Activated naive CD8-positive, alpha-beta T cell (primary cell): ENCODE results near the gene ZNF521.

Experiments
- H3K27ac Mint-ChIP-seq: one replicate; pipeline ENCODE4 v1.8.0; 2021; ENCODE audit warnings: mixed read lengths
- H3K27me3 Mint-ChIP-seq: one replicate; pipeline ENCODE4 v1.8.0; 2021; ENCODE audit warnings: mixed read lengths
- H3K36me3 Mint-ChIP-seq: one replicate; pipeline ENCODE4 v1.8.0; 2021; ENCODE audit warnings: mixed read lengths
- H3K4me1 Mint-ChIP-seq: one replicate; pipeline ENCODE4 v1.8.0; 2021; ENCODE audit warnings: low read depth, mixed read lengths
- H3K4me3 Mint-ChIP-seq: one replicate; pipeline ENCODE4 v1.8.0; 2021; ENCODE audit warnings: mild to moderate bottlenecking, mixed read lengths
- H3K9me3 Mint-ChIP-seq: one replicate; pipeline ENCODE4 v1.8.0; 2021; ENCODE audit warnings: low read depth, mixed read lengths

Gene ZNF521

GRCh38 chr18:25262920-25263319 lies 89.0 kb downstream of the ZNF521 start:
- Mint-ChIP-seq H3K27me3 (peaks cover 6% of the 10 kb centered on the region), H3K9me3 (no peaks in the 10 kb centered on the region), H3K4me1 (no peaks in the 10 kb centered on the region), H3K36me3 (no peaks in the 10 kb centered on the region), H3K4me3 (no peak overlapping the region), H3K27ac (no peak overlapping the region)

DNA sequence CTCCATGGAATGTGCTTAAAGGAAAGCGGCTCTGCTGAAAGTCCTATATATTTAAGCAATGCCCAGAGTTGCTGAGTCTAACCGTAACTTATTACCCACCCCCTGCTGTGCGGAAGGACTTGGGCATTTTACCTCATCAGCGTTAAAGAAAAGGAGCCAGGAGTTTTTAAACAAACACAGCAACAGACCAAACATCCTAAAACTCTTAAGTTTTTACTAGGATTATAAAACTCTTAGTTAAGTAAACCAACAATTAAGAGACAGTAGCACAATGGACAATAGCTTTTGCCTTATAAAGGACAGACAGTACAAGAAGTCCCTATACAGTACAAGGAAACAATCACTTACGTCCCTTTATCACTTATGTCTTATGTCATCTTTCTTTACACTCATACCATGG lies 90.2 kb downstream of the ZNF521 start:
- H3K27me3 Mint-ChIP-seq = peaks cover 6% of the 10 kb centered on the region
- no peaks in the 10 kb centered on the region for H3K4me1 Mint-ChIP-seq
- H3K9me3 Mint-ChIP-seq = no peaks in the 10 kb centered on the region
- no peak overlapping the region for H3K4me3 Mint-ChIP-seq
- no peaks in the 10 kb centered on the region for H3K36me3 Mint-ChIP-seq
- no peak overlapping the region for H3K27ac Mint-ChIP-seq

DNA sequence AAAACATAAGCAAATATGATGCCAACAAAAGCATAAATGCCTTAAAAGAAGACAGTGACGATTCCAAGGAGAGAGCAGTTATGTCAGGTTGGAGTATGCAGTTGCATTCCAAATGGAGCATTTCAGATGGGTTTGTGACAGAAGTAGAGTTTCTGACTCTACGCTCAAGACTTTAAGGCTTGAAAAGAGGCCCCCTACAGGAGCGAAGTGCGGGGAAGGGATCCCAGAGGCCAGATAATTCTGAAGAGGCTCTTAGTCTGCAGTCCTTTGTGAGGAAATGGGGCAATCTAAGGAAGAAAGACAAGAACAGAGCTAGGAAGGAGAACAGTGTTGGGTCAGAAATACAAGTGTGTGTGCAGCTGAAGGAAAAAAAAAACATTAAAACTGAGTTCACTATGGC lies 95.5 kb downstream of the ZNF521 start:
- no peaks in the 10 kb centered on the region for H3K4me1 Mint-ChIP-seq
- H3K27me3 Mint-ChIP-seq = no peaks in the 10 kb centered on the region
- no peaks in the 10 kb centered on the region for H3K9me3 Mint-ChIP-seq
- H3K4me3 Mint-ChIP-seq = no peak overlapping the region
- no peaks in the 10 kb centered on the region for H3K36me3 Mint-ChIP-seq
- no peak overlapping the region for H3K27ac Mint-ChIP-seq

GRCh38 chr18:25253779-25254178 lies 98.2 kb downstream of the ZNF521 start:
- no peaks in the 10 kb centered on the region for H3K9me3 Mint-ChIP-seq
- no peaks in the 10 kb centered on the region for H3K36me3 Mint-ChIP-seq
- no peak overlapping the region for H3K27ac Mint-ChIP-seq
- no peaks in the 10 kb centered on the region for H3K27me3 Mint-ChIP-seq
- H3K4me3 Mint-ChIP-seq = no peak overlapping the region
- no peaks in the 10 kb centered on the region for H3K4me1 Mint-ChIP-seq

- H3K27me3 Mint-ChIP-seq = no peaks in the 10 kb centered on the region
- no peak overlapping the region for H3K27ac Mint-ChIP-seq
- no peak overlapping the region for H3K4me3 Mint-ChIP-seq
- no peaks in the 10 kb centered on the region for H3K36me3 Mint-ChIP-seq
- no peaks in the 10 kb centered on the region for H3K9me3 Mint-ChIP-seq
- H3K4me1 Mint-ChIP-seq = no peaks in the 10 kb centered on the region
Observed at GRCh38 chr18:25253136-25253535, 98.8 kb downstream of the ZNF521 start.

GRCh38 chr18:25251068-25251467 lies 100.9 kb downstream of the ZNF521 start:
- Mint-ChIP-seq H3K36me3 (no peaks in the 10 kb centered on the region), H3K9me3 (no peaks in the 10 kb centered on the region), H3K27me3 (no peaks in the 10 kb centered on the region), H3K4me3 (no peak overlapping the region), H3K4me1 (no peaks in the 10 kb centered on the region), H3K27ac (no peak overlapping the region)

GRCh38 chr18:25250474-25250851 lies 101.5 kb downstream of the ZNF521 start:
- no peaks in the 10 kb centered on the region for H3K4me1 Mint-ChIP-seq
- no peaks in the 10 kb centered on the region for H3K36me3 Mint-ChIP-seq
- no peak overlapping the region for H3K4me3 Mint-ChIP-seq
- H3K27me3 Mint-ChIP-seq = no peaks in the 10 kb centered on the region
- H3K27ac Mint-ChIP-seq = no peak overlapping the region
- H3K9me3 Mint-ChIP-seq = no peaks in the 10 kb centered on the region

- Mint-ChIP-seq H3K27me3 (no peaks in the 10 kb centered on the region), H3K4me1 (no peaks in the 10 kb centered on the region), H3K36me3 (no peaks in the 10 kb centered on the region), H3K4me3 (no peak overlapping the region), H3K27ac (no peak overlapping the region), H3K9me3 (no peaks in the 10 kb centered on the region)
Observed at GRCh38 chr18:25248755-25249154, 103.2 kb downstream of the ZNF521 start.

GRCh38 chr18:25247725-25248124 lies 104.2 kb downstream of the ZNF521 start:
- Mint-ChIP-seq H3K36me3 (no peaks in the 10 kb centered on the region), H3K4me3 (no peak overlapping the region), H3K27me3 (no peaks in the 10 kb centered on the region), H3K9me3 (no peaks in the 10 kb centered on the region), H3K4me1 (no peaks in the 10 kb centered on the region), H3K27ac (no peak overlapping the region)

GRCh38 chr18:25244924-25245698 lies 106.9 kb downstream of the ZNF521 start:
- Mint-ChIP-seq H3K27ac (no peak overlapping the region), H3K36me3 (no peaks in the 10 kb centered on the region), H3K4me3 (no peak overlapping the region), H3K9me3 (no peaks in the 10 kb centered on the region), H3K4me1 (no peaks in the 10 kb centered on the region), H3K27me3 (no peaks in the 10 kb centered on the region)

DNA sequence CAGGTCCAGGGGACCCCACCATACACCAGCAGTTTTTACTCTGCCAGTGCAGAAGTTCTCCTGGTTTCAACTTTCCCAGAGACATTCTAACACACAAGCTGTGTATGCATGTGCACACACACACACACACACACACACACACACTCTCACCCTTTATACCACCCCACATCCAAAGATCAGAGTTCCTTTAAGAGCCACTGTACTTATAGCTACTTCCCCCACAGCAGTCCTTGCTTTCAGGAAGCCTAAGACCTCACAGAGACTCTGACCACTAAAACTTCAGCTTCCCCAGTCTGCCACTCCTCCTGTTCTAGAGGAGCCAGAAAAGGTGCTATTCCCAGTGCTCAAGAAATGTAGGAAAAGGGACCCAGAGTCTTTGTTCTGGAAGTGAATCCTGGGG lies 107.8 kb downstream of the ZNF521 start:
- H3K9me3 Mint-ChIP-seq = no peaks in the 10 kb centered on the region
- H3K4me1 Mint-ChIP-seq = no peaks in the 10 kb centered on the region
- H3K27me3 Mint-ChIP-seq = no peaks in the 10 kb centered on the region
- no peaks in the 10 kb centered on the region for H3K36me3 Mint-ChIP-seq
- no peak overlapping the region for H3K4me3 Mint-ChIP-seq
- no peak overlapping the region for H3K27ac Mint-ChIP-seq

- Mint-ChIP-seq H3K4me3 (no peak overlapping the region), H3K4me1 (no peaks in the 10 kb centered on the region), H3K27me3 (no peaks in the 10 kb centered on the region), H3K9me3 (no peaks in the 10 kb centered on the region), H3K27ac (no peak overlapping the region), H3K36me3 (no peaks in the 10 kb centered on the region)
Observed at GRCh38 chr18:25243754-25244153, 108.2 kb downstream of the ZNF521 start.

DNA sequence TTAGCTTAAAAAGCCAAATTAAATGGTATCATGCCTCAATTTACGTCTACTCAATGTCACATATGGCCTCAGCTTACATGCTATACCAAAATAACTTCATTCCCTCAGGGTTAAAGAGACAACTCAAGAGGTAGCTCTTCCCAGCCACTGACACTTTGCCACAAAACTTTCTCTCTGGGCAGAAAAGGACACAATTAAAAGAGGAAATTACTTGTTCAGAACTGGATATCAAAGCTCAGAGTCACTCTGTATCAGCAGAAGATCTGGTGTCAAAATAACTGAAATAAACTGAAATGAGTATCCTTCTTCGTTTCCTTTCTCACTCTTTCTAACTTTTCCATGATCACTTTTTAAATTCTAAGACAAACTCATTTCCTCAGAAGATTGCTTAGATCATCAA lies 108.7 kb downstream of the ZNF521 start:
- no peaks in the 10 kb centered on the region for H3K36me3 Mint-ChIP-seq
- H3K4me1 Mint-ChIP-seq = no peaks in the 10 kb centered on the region
- H3K27me3 Mint-ChIP-seq = no peaks in the 10 kb centered on the region
- H3K9me3 Mint-ChIP-seq = no peaks in the 10 kb centered on the region
- no peak overlapping the region for H3K4me3 Mint-ChIP-seq
- no peak overlapping the region for H3K27ac Mint-ChIP-seq

GRCh38 chr18:25240420-25240770 lies 111.6 kb downstream of the ZNF521 start:
- no peak overlapping the region for H3K27ac Mint-ChIP-seq
- no peak overlapping the region for H3K4me3 Mint-ChIP-seq
- H3K4me1 Mint-ChIP-seq = no peaks in the 10 kb centered on the region
- H3K9me3 Mint-ChIP-seq = no peaks in the 10 kb centered on the region
- no peaks in the 10 kb centered on the region for H3K36me3 Mint-ChIP-seq
- no peaks in the 10 kb centered on the region for H3K27me3 Mint-ChIP-seq

GRCh38 chr18:25239581-25240419 lies 112.2 kb downstream of the ZNF521 start:
- H3K27ac Mint-ChIP-seq = no peak overlapping the region

GRCh38 chr18:25239151-25239550 lies 112.8 kb downstream of the ZNF521 start:
- Mint-ChIP-seq H3K9me3 (no peaks in the 10 kb centered on the region), H3K4me3 (no peak overlapping the region), H3K36me3 (no peaks in the 10 kb centered on the region), H3K27ac (no peak overlapping the region), H3K4me1 (no peaks in the 10 kb centered on the region), H3K27me3 (no peaks in the 10 kb centered on the region)

More at GRCh38 chr18:25239581-25240419, 112.2 kb downstream of the ZNF521 start:
- H3K4me3 Mint-ChIP-seq = no peak overlapping the region
- no peaks in the 10 kb centered on the region for H3K9me3 Mint-ChIP-seq
- H3K4me1 Mint-ChIP-seq = no peaks in the 10 kb centered on the region
- H3K27me3 Mint-ChIP-seq = no peaks in the 10 kb centered on the region
- H3K36me3 Mint-ChIP-seq = no peaks in the 10 kb centered on the region
